IMR-90 (cell line): ENCODE results near the gene TAGLN2.

ENCODE experiments used
- MAFK ChIP-seq: IDR thresholded peaks from 2 replicates; pipeline ENCODE4 v1.6.1; 2012; ENCODE audit warnings: low read depth, low read length, improper control_type of control experiment
- MXI1 ChIP-seq: IDR thresholded peaks from 2 replicates; pipeline ENCODE4 v1.6.1; 2012; ENCODE audit warnings: low read depth, mild to moderate bottlenecking, low read length, moderate library complexity, borderline replicate concordance
- NFE2L2 ChIP-seq: fragments of 150-350 bp; IDR thresholded peaks from 2 replicates; pipeline ENCODE4 v1.6.1; 2016; ENCODE audit warnings: low read depth, mild to moderate bottlenecking, low read length
- POLR2A ChIP-seq: IDR thresholded peaks from 2 replicates; pipeline ENCODE4 v1.6.1; 2012; ENCODE audit warnings: mild to moderate bottlenecking, low read depth, low read length
- RAD21 ChIP-seq: IDR thresholded peaks from 2 replicates; pipeline ENCODE4 v1.6.1; 2012; ENCODE audit warnings: low read length, improper control_type of control experiment
- RCOR1 ChIP-seq: IDR thresholded peaks from 2 replicates; pipeline ENCODE4 v1.6.1; 2012; ENCODE audit warnings: mild to moderate bottlenecking, low read length, improper control_type of control experiment; ENCODE audit not compliant: insufficient replicate concordance
- SMC3 ChIP-seq: fragments of 150-350 bp; IDR thresholded peaks from 2 replicates; pipeline ENCODE4 v1.6.1; 2016; ENCODE audit warnings: low read depth, mild to moderate bottlenecking, antibody characterized with exemption, low read length, moderate library complexity
- TF ChIP-seq, protein P1 (sequence below): conservative IDR thresholded peaks from 2 replicates; pipeline ENCODE4 v1.5.1; 2012; ENCODE audit warnings: mild to moderate bottlenecking, low read depth, low read length, improper control_type of control experiment

DNA sequence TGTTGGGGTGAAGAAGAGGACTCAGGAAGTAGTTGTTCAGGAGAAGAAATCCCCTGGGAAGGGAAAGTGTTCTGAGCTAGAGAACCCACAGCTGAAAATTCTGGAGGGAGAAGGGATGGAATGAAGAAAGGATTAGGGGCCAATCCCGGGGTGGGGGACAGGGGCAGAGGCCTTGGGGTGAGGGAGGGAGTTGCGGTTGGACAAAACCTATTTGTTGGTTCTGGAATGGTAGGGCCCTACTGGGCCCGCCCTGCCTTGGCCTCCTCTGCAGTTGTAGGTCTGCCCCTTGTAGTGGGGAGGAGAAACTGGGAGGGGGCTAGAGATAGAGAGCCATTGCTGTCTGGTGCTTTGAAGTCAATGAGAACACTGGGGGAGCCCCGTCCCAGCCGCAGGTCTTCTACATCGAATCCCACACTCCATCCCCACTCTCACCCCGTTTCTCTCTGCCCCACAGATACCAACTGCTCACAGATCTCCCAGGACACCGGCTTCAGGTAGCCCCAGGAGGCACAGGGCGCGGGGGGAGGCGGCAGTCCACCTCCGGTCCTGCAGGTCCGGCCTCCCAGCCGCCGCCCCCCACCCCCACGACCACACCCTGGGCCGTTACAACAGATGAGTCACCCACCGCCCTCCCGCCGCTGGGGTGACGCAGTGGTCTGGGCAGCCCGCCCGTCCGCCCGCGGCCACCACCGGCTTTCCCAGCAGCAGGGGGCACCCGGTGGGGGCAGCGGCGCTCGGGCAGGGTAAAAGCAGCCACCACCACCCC, 1.1 kb downstream of the TAGLN2 start:
- no peak for TF ChIP-seq RAD21
- TF ChIP-seq, protein P1, sequence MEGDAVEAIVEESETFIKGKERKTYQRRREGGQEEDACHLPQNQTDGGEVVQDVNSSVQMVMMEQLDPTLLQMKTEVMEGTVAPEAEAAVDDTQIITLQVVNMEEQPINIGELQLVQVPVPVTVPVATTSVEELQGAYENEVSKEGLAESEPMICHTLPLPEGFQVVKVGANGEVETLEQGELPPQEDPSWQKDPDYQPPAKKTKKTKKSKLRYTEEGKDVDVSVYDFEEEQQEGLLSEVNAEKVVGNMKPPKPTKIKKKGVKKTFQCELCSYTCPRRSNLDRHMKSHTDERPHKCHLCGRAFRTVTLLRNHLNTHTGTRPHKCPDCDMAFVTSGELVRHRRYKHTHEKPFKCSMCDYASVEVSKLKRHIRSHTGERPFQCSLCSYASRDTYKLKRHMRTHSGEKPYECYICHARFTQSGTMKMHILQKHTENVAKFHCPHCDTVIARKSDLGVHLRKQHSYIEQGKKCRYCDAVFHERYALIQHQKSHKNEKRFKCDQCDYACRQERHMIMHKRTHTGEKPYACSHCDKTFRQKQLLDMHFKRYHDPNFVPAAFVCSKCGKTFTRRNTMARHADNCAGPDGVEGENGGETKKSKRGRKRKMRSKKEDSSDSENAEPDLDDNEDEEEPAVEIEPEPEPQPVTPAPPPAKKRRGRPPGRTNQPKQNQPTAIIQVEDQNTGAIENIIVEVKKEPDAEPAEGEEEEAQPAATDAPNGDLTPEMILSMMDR: peak; percentile 18; the same call in 1 of the 2 replicates
- TF ChIP-seq POLR2A: peak; percentile 5; the same call in 1 of the 2 replicates
- no peak for TF ChIP-seq SMC3
- TF ChIP-seq NFE2L2: peak; percentile 39; the same call in 1 of the 2 replicates
- TF ChIP-seq MXI1: no peak
- no peak for TF ChIP-seq MAFK
- peak; percentile 12 for TF ChIP-seq RCOR1
